Activated naive CD4-positive, alpha-beta T cell treated with anti-CD3 and anti-CD28 coated beads, Interleukin-2, amount 50 U/mL, for 24 hours (primary cell): Measurements from ENCODE around the gene SNED1.

Experiments used
- H3K27ac Mint-ChIP-seq: one replicate; pipeline ENCODE4 v1.8.0; 2021; ENCODE audit warnings: mild to moderate bottlenecking, mixed read lengths
- H3K27me3 Mint-ChIP-seq: one replicate; pipeline ENCODE4 v1.8.0; 2021; ENCODE audit warnings: mixed read lengths
- H3K36me3 Mint-ChIP-seq: one replicate; pipeline ENCODE4 v1.8.0; 2021; ENCODE audit warnings: mixed read lengths
- H3K4me1 Mint-ChIP-seq: one replicate; pipeline ENCODE4 v1.8.0; 2021; ENCODE audit warnings: mixed read lengths
- H3K4me3 Mint-ChIP-seq: one replicate; pipeline ENCODE4 v1.8.0; 2021; ENCODE audit warnings: mild to moderate bottlenecking, mixed read lengths
- H3K9me3 Mint-ChIP-seq: one replicate; pipeline ENCODE4 v1.8.0; 2021; ENCODE audit warnings: mixed read lengths

SNED1 gene

DNA sequence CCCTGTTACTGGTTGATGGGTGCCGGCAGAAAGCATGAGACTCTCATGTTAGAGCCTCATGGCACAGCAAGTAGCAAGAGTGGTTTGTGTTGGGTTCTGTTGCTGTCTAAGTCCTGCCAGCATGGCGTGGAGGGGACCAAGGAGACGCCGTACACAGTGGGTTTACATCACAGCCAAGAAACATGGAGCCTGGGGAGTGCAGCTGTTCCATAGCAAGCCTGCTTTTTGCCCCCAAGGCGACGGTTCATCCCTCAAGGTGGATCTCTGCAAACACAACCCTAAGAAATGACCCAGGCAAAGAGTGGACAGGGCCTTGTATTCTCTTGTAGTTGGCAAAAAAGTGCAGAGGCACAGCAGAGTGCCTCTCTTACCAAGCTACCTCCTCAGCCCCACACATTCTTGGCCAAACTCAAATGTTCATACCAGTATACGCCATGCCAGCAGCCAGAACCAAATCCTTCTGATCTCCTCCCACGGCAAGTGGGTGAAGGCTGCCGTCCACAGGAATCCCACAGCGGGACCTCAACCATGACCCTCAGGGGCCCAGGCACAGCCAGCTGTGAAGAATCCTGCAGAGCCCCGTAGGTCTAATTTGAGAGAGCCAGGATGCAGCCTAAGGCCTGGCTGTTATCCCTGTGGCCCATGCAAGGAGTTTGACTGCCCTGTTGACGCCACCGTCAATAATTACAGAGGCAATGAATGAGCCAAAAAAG, 19.0 kb downstream of the SNED1 start:
- Mint-ChIP-seq H3K9me3 (peaks cover 5% of the 10 kb centered on the region), H3K36me3 (peaks cover 2% of the 10 kb centered on the region), H3K27ac (no peak overlapping the region), H3K4me3 (no peak overlapping the region), H3K27me3 (no peaks in the 10 kb centered on the region), H3K4me1 (peaks cover 2% of the 10 kb centered on the region)

DNA sequence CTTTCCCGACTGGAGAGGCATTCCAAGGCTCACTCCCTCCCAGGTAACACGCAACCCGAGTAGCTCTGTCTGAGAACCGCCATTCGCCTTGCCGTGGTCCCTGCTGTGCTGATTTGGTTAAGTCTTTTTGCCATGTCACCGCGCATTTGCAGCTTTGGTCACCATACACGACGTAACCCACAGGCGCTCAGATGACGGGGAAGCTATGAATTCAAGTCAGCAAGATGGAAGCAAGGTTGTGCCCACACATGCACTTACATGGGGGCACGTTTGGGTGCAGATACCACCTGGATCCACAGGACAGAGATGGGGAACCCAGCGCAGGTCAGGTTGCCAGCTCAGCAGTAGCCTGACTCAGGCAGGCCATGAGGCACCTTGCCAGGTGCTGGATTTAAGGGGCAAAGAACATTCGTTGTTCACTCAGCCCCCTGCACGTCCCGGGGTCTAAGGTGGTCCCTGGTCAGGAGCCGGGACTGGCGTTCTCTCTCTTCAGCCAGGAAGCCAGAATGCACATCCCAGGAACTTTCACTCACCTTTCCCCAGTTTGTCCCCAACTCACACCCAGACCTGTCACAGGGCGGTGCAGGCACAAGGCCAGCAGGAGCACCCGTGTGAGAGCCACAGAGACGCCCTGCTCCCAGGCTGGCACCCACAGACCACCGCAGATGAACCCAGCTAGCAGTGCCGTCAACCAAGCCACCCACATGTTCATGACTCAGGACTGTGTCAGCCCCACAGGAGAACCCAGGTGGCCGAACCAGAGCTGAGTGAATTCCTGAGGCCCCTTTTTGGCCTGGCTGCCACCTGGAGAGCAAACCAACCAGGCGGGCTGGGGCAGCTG, 19.9 kb downstream of the SNED1 start:
- Mint-ChIP-seq H3K9me3 (peaks cover 8% of the 10 kb centered on the region), H3K36me3 (peaks cover 4% of the 10 kb centered on the region), H3K27ac (no peak overlapping the region), H3K4me3 (no peak overlapping the region), H3K27me3 (no peaks in the 10 kb centered on the region), H3K4me1 (no peaks in the 10 kb centered on the region)

DNA sequence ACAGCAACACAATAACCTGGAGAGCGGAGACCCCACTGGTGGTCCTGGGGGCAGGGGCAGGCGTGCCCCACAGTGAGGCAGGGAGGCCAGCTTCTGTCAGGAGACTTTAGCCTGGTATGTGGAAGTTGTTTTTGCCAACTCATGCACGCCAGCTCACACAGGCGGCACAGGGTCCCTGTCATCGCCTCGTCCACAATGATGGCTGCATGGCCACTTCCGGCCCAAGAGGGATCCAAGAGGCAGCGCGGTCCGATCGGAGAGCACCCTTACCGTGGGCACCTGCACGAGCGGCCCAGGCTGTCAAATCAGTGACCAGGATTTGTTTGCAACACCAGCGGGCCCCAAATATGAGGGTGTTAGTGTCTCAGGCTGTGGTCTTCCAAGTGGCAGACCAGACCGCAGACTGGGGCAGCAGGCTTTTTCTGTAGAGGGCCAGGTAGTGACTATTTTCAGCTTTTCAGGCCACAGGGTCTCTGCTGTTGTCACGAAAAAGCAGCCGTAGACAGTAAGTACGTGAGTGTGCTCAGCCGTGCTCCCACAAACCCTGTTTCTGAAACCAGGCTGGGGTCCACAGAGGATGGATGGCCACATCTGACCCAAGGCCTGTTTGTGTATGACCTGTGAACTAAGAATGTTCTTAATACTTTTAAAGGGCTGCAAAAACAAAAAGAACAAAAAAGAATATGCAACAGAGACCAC, 21.2 kb downstream of the SNED1 start:
- Mint-ChIP-seq H3K27ac (no peak overlapping the region), H3K4me1 (no peaks in the 10 kb centered on the region), H3K36me3 (peaks cover 4% of the 10 kb centered on the region)

DNA sequence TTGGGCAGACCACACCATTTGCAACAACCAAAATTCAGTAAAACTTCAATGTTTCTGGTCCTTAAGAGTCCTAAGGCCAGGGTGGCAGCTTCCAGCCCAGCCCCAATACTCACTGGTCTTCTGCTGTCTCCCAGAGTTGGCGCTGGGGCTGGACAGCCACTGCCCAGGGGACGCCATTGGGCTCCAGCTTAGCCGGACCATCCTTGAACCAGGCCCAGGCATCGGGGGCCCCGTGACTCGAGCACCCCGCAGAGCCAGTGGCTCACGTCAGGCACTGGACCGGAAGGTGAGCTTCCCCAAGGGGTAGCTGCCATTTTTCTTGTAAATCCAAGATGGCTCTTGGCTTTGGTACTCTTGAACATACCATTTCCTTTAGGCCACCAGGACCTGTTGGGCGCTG, 21.8 kb downstream of the SNED1 start:
- Mint-ChIP-seq H3K27ac (no peak overlapping the region), H3K4me3 (no peak overlapping the region), H3K36me3 (peaks cover 4% of the 10 kb centered on the region), H3K4me1 (no peaks in the 10 kb centered on the region), H3K27me3 (no peaks in the 10 kb centered on the region), H3K9me3 (peaks cover 8% of the 10 kb centered on the region)

More for the DNA sequence above, 21.2 kb downstream of the SNED1 start:
- Mint-ChIP-seq H3K9me3 (peaks cover 8% of the 10 kb centered on the region), H3K27me3 (no peaks in the 10 kb centered on the region), H3K4me3 (no peak overlapping the region)

DNA sequence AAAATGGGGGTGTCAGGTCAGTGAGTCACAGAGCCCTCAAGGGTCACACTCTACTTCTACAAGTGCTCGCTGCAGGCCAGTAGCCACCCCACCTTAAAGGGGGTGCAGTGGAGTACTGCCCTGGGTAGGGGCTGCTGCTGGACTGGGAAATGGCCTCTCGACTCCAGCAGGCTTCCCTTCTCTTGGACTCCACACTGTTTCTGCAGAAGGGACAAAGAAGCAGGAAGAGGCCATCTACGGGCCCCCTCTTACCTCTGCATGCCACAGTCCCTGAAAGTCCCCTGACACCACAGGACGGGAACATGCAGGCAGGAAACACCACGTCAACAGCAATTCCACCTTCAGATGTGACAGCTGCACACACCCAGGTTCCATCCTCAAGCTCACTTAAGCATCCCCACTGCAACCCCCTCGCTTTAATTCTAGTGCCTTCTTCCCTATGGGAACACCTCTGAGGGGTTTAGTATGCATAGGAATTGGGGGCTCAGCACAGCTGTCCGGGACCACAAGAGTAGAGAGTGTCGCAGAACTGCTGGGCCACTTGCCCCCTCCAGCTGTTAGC, 22.3 kb downstream of the SNED1 start:
- no peaks in the 10 kb centered on the region for H3K27me3 Mint-ChIP-seq
- H3K4me1 Mint-ChIP-seq = no peaks in the 10 kb centered on the region
- H3K36me3 Mint-ChIP-seq = peaks cover 7% of the 10 kb centered on the region
- no peak overlapping the region for H3K27ac Mint-ChIP-seq
- no peak overlapping the region for H3K4me3 Mint-ChIP-seq
- peaks cover 13% of the 10 kb centered on the region for H3K9me3 Mint-ChIP-seq

DNA sequence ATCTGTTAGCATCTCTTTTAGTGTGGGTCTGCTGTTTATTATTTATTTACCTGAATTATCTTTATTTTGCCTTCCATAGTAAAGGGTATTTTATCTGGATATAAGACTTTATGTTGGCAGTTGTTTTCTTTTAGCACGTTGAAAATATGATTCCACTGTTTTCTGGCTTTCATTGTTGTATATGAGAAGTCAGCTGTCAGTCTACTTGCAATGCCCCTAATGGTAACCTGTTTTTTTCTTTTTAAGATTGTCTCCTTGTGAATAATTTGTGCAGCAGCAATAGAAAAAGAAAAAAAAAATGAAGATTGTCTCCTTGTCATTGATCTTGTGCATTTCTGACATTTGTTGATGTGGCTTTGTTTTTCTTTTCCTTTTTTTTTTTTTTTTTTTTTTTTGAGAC, 27.2 kb downstream of the SNED1 start:
- no peak overlapping the region for H3K4me3 Mint-ChIP-seq
- no peaks in the 10 kb centered on the region for H3K27me3 Mint-ChIP-seq
- no peak overlapping the region for H3K27ac Mint-ChIP-seq
- H3K36me3 Mint-ChIP-seq = peaks cover 10% of the 10 kb centered on the region
- no peaks in the 10 kb centered on the region for H3K4me1 Mint-ChIP-seq
- peaks cover 18% of the 10 kb centered on the region for H3K9me3 Mint-ChIP-seq

DNA sequence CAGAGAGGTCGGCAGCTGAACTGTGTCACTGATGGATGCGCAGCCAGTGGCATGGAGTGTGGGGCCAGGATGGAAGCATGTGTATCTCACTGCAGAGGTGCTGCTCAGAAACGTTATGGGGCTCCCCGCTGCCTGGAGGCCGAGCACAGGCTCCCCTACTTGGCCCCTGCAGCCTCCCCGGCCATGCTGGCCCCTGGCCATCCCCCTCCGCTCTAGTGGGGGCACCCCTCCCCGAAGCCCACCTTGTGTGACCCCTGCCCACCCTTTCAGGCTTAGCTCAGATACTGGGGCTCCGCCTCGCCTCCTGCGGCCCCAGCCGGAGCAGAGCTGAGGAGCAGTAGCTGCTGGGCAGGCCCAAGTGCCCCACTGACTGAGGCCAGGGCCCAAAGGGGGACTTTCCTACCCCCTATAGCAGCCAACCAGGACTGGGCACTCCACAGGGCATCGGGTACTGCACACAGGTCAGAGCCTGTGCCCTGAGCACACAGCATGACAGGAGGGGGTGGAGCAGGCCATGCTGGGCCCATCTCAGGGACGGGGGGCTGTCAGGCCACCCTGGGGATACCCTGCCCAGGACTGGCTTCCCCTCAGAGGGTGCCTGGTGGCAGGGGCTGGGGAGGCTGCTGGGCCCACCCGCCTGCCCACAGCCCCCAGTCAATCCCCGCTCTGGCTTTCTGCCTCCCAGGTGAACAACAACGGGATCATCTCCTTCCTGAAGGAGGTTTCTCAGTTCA, 31.3 kb downstream of the SNED1 start:
- Mint-ChIP-seq H3K4me1 (no peaks in the 10 kb centered on the region), H3K4me3 (no peak overlapping the region), H3K27me3 (no peaks in the 10 kb centered on the region), H3K9me3 (peaks cover 11% of the 10 kb centered on the region), H3K36me3 (peaks cover 8% of the 10 kb centered on the region), H3K27ac (no peak overlapping the region)

DNA sequence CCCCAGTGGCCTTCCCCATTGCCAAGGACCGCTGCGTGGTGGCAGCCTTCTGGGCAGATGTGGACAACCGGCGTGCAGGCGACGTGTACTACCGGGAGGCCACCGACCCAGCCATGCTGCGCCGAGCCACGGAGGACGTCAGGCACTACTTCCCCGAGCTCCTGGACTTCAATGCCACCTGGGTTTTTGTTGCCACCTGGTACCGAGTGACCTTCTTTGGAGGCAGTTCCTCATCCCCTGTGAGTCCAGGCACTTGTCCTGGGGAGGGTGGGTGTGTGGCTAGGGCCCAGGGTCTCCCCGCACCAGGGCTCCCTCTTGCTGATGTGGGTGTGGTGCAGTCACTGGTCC, 31.9 kb downstream of the SNED1 start:
- Mint-ChIP-seq H3K27ac (no peak overlapping the region), H3K9me3 (peaks cover 10% of the 10 kb centered on the region), H3K4me1 (no peaks in the 10 kb centered on the region), H3K36me3 (peaks cover 8% of the 10 kb centered on the region), H3K27me3 (no peaks in the 10 kb centered on the region), H3K4me3 (no peak overlapping the region)

DNA sequence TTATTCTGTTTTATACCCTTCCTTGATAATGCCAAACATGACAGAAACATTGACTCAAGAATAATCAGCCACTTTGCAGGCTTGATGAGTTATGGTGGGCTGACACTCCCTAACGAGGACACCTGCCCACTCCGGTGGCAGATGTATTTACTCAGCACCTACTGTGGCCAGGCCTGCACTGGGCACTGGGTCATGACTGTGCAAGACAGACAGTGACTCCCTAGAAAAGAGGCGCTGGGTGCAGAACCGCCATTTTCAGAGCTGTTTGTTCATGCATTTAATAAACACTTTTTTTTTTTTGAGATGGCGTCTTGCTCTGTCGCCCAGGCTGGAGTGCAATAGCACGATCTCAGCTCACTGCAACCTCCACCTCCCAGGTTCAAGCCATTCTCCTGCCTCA, 32.5 kb downstream of the SNED1 start:
- peaks cover 5% of the 10 kb centered on the region for H3K9me3 Mint-ChIP-seq
- H3K4me3 Mint-ChIP-seq = no peak overlapping the region
- H3K36me3 Mint-ChIP-seq = peaks cover 4% of the 10 kb centered on the region
- no peak overlapping the region for H3K27ac Mint-ChIP-seq
- no peaks in the 10 kb centered on the region for H3K4me1 Mint-ChIP-seq
- no peaks in the 10 kb centered on the region for H3K27me3 Mint-ChIP-seq

DNA sequence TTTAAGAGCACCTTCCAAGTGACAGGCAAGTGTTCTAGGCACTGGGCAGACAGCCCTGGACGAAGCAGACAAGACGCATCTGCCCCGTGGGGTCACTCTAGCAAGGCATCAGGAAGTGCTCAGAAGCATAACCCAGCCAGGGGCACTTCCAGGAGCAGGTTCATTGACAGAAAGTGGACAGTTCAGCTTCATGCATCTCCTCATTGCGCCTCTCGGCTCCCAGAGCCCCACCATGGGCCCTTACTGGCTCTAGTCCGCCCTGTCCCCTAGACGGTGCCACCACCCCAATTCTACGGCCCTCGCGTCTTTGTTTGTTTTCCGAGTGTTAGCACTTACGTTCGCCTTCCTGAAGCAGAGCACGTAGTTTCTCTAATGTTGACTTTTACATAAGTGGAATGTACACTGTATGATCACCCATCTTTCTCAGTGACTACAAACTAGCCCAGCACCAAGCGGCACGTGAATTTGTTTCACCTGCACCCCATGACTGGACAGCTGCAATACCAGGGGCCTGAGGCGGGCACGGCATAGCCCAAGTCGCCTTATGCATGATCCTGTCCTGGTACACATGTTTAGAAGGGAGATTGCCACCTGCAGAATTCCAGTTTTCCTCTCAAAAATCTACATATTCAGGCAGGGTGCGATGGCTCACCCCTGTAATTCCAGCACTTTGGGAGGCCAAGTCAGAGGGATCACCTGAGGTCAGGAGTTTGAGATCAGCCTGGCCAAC, 33.2 kb downstream of the SNED1 start:
- no peak overlapping the region for H3K4me3 Mint-ChIP-seq
- H3K27me3 Mint-ChIP-seq = no peaks in the 10 kb centered on the region
- peaks cover 2% of the 10 kb centered on the region for H3K36me3 Mint-ChIP-seq
- no peaks in the 10 kb centered on the region for H3K4me1 Mint-ChIP-seq
- H3K27ac Mint-ChIP-seq = no peak overlapping the region
- peaks cover under 1% of the 10 kb centered on the region for H3K9me3 Mint-ChIP-seq

DNA sequence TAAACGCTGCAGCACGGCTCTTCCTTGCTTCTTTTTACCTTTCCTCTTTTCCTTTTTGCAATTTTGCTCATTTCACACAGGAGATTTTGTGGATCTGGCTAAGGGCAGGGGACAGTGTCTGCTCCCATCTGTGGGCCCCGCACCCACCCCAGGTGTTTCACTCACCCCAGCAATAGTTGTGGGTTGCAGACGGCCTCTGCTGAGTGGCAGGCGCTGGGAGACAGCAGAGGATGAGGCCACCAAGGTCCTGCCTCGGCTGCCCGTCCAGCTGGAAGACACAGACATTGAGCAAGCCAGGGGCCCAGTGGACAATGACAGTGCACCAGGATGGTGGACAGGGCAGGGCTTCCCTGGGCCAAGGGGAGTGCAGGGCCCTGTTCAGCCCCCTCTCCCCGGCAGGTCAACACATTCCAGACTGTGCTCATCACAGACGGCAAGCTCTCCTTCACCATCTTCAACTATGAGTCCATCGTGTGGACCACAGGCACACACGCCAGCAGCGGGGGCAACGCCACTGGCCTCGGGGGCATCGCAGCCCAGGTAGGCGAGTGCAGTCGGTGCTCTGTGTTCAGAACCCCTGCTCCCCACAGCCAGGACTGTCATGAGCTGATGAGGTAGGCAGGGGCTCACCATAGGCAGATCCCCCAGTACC, 35.0 kb downstream of the SNED1 start:
- Mint-ChIP-seq H3K9me3 (no peaks in the 10 kb centered on the region), H3K4me3 (no peak overlapping the region), H3K27me3 (no peaks in the 10 kb centered on the region), H3K27ac (no peak overlapping the region), H3K4me1 (peaks cover 4% of the 10 kb centered on the region), H3K36me3 (peaks cover 2% of the 10 kb centered on the region)

DNA sequence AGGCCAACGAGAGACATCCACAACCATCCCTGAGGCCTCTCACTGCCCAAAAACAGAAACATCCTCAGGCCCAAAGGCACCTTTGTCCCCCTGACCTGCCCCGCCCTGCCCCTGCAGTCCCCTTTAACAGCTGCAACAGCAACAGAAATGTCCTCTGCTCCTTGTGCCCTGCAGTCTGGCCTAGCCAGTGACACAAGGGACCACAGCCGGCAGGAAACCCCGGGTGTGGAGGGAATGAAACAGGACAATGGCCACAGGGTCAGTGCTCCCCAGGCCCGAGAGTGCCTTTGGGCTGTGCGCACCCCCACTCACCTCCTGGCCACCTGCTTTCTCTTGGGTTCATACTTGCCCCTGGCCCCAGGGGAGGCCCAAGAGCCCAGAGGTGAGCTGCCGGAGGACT, 35.6 kb downstream of the SNED1 start:
- no peaks in the 10 kb centered on the region for H3K9me3 Mint-ChIP-seq
- no peaks in the 10 kb centered on the region for H3K27me3 Mint-ChIP-seq

DNA sequence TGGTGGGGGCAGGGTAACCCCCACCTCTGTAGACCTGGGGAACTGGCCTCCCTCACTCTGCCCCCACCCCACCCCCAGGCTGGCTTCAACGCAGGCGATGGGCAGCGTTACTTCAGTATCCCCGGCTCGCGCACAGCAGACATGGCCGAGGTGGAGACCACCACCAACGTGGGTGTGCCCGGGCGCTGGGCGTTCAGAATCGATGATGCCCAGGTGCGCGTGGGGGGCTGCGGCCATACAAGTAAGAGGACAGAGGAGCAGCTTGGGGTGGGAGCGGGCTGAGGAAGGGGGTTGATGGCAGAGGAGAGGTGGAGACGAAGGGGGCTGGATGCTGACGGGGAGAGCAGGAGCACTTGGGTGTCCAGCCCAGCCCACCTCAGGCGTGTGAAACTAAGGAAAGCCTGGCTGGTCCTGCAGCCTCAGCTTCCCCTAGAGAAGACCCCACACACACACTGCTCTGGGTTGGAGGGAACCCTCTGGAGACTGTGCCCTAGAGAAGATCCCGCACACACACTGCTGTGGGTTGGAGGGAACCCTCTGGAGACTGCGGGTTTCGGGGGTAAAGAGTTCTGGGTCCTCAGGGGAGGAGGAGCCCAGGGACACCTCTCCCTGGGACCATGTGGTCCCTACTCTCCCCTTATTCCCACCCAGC, 36.2 kb downstream of the SNED1 start:
- no peak overlapping the region for H3K4me3 Mint-ChIP-seq
- no peak overlapping the region for H3K27ac Mint-ChIP-seq
- H3K36me3 Mint-ChIP-seq = peaks cover 2% of the 10 kb centered on the region
- no peaks in the 10 kb centered on the region for H3K9me3 Mint-ChIP-seq
- peaks cover 4% of the 10 kb centered on the region for H3K4me1 Mint-ChIP-seq
- H3K27me3 Mint-ChIP-seq = no peaks in the 10 kb centered on the region

More for the DNA sequence above, 35.6 kb downstream of the SNED1 start:
- Mint-ChIP-seq H3K4me1 (peaks cover 4% of the 10 kb centered on the region), H3K4me3 (no peak overlapping the region), H3K36me3 (peaks cover 2% of the 10 kb centered on the region), H3K27ac (no peak overlapping the region)
